Measurements from ENCODE around the gene SHROOM2. TPM values are rescaled to one million over a fixed set of nuclear protein-coding genes. Genes with fewer than 3 reads are reported as not detected.

Gene SHROOM2
- total RNA-seq, 1 experiment from 2014 or later: 5.3 TPM

- TF ChIP-seq POLR2A (IDR thresholded peaks at IDR 0.05; ENCODE audit: borderline replicate concordance, extremely low read depth, insufficient read depth, insufficient read length): no peak
- TF ChIP-seq CEBPB (IDR thresholded peaks at IDR 0.05; ENCODE audit: low read depth): no peak
These were observed 81.0 kb downstream of the SHROOM2 start (continued) for GRCh38 chrX:9867226-9867625.

- RAD21 ChIA-PET (ENCODE audit: low non-redundant PET in 1 of 2, low total read pairs in 2 of 2, uncharacterized antibody in 2 of 2, unreplicated experiment in 2 of 2): no interaction called here
- H3K27me3 ChIP-seq (ENCODE audit: insufficient read depth, low read length): no peaks in the 10 kb centered on the region
- H3K4me1 ChIP-seq (ENCODE audit: control insufficient read depth in 1 of 2, insufficient read depth in 2 of 2, low read length in 2 of 2): peaks cover 23 to 32% of the 10 kb centered on the region in 2 experiments
- H3K9me2 ChIP-seq (ENCODE audit: insufficient read depth): no peaks in the 10 kb centered on the region
- TF ChIP-seq EZH2phosphoT487 (IDR thresholded peaks at IDR 0.05; ENCODE audit: borderline replicate concordance): no peak
- TF ChIP-seq ZNF274 (IDR thresholded peaks at IDR 0.05; ENCODE audit: low read depth, low read length): no peak
- no peak for TF ChIP-seq RAD21 (IDR thresholded peaks at IDR 0.05; ENCODE audit: low read depth)
- no peak for TF ChIP-seq CBX3 (IDR thresholded peaks at IDR 0.05; ENCODE audit: low read depth)
- TF ChIP-seq SRF (IDR thresholded peaks at IDR 0.05; ENCODE audit: low read depth): no peak
- TF ChIP-seq CTCF (IDR thresholded peaks at IDR 0.05 in 2 of 3, conservative IDR thresholded peaks at IDR 0.05 in 1 of 3; ENCODE audit: borderline replicate concordance in 1 of 3, insufficient read depth in 1 of 3, low read depth in 2 of 3, low read length in 2 of 3): no peak
- TF ChIP-seq ZBTB33 (IDR thresholded peaks at IDR 0.05; ENCODE audit: extremely low read depth, insufficient replicate concordance, low read length): no peak
- TF ChIP-seq POLR2A (IDR thresholded peaks at IDR 0.05; ENCODE audit: borderline replicate concordance, extremely low read depth, insufficient read depth, insufficient read length): no peak
- no peak for TF ChIP-seq POLR2AphosphoS5 (IDR thresholded peaks at IDR 0.05; ENCODE audit: low read depth, low read length)
- no peak for TF ChIP-seq SIN3A (IDR thresholded peaks at IDR 0.05; ENCODE audit: low read depth)
- no peak for TF ChIP-seq EZH2 (IDR thresholded peaks at IDR 0.05)
- H2AFZ ChIP-seq (ENCODE audit: low read depth, low read length, poor library complexity, severe bottlenecking): no peak overlapping the region
- no peak for ATAC-seq
- H3K79me2 ChIP-seq (ENCODE audit: insufficient read depth, low read length): no peaks in the 10 kb centered on the region
- H3K36me3 ChIP-seq (ENCODE audit: control insufficient read depth in 1 of 2, insufficient read depth in 2 of 2, low read length in 2 of 2): no peaks in the 10 kb centered on the region
- peak overlapping the region; percentile 76 for H3K4me2 ChIP-seq (ENCODE audit: low read length)
- H3K9me3 ChIP-seq (ENCODE audit: control insufficient read depth in 1 of 2, insufficient read depth in 1 of 2, low read depth in 1 of 2, low read length in 2 of 2): no peaks in the 10 kb centered on the region; a peak in 1 of 4 replicates
- H4K20me1 ChIP-seq (ENCODE audit: insufficient read depth): no peaks in the 10 kb centered on the region
- no peak for DNase-seq (ENCODE audit: low read depth, low spot score)
- H3K9ac ChIP-seq (ENCODE audit: low read length): peak overlapping the region; percentile 57; the same call in 1 of the 2 replicates
- CTCF ChIA-PET: no interaction called here
- H3K27ac ChIP-seq (ENCODE audit: low read depth, low read length): peak overlapping the region; percentile 94
- H3K4me3 ChIP-seq (replicated peaks in 1 of 2; ENCODE audit: low read depth in 1 of 2, low read length in 2 of 2): no peak overlapping the region
- intact Hi-C loops (cut with micrococcal nuclease): no loop called here
- no TSS peak for BruUV-seq (replicated peaks)
- POLR2A ChIA-PET: no interaction called here
These were observed 81.5 kb downstream of the SHROOM2 start for GRCh38 chrX:9867753-9868152.

All from HCT116 (cell line).